ENCODE data around the gene LRRN2.

DNA sequence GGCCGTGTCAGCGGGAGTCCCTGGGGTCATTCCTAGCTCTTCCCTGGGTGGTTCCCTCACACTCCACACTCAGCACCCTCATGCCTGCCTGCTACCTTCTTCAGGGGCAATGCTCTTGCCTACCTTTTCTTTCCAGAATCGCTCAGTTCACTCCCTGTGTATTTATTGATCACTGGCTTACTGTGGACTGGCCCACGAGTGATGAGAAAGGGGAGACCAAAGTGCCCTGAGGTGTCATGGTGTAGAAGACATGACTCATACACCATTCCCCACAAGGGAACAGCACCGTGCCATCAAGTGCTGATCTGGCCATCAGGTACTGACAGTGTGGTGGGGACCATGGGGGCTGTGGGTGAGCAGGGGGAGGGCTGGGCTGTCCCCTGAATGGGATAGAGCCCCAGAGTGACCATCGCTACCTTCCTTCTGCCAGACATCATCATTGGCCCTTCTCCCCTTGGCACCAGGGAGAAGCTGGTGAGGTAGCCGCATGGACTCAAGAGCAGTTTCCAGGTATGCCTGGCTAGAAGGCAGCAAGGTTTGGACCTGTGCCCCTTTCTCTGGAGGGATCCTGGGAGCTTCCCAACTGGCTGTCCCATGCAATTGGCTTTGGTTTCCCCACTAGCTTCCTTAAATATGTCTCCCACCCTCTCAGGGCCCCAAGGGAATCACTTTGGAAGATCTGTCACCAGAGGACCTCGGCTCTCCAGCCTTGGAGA, 17.2 kb upstream of the LRRN2 start:
- TF ChIP-seq, protein P1, sequence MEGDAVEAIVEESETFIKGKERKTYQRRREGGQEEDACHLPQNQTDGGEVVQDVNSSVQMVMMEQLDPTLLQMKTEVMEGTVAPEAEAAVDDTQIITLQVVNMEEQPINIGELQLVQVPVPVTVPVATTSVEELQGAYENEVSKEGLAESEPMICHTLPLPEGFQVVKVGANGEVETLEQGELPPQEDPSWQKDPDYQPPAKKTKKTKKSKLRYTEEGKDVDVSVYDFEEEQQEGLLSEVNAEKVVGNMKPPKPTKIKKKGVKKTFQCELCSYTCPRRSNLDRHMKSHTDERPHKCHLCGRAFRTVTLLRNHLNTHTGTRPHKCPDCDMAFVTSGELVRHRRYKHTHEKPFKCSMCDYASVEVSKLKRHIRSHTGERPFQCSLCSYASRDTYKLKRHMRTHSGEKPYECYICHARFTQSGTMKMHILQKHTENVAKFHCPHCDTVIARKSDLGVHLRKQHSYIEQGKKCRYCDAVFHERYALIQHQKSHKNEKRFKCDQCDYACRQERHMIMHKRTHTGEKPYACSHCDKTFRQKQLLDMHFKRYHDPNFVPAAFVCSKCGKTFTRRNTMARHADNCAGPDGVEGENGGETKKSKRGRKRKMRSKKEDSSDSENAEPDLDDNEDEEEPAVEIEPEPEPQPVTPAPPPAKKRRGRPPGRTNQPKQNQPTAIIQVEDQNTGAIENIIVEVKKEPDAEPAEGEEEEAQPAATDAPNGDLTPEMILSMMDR (IDR thresholded peaks at IDR 0.05; ENCODE audit: low read depth, low read length) = no peak
- TF ChIP-seq, protein P2, sequence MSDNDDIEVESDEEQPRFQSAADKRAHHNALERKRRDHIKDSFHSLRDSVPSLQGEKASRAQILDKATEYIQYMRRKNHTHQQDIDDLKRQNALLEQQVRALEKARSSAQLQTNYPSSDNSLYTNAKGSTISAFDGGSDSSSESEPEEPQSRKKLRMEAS (IDR thresholded peaks at IDR 0.05; ENCODE audit: low read depth, low read length) = no peak
- no peak for TF ChIP-seq POLR2A (IDR thresholded peaks at IDR 0.05; ENCODE audit: extremely low read depth, insufficient read length)
- TF ChIP-seq MYC (IDR thresholded peaks at IDR 0.05; ENCODE audit: low read depth, low read length) = no peak
